Measurements from ENCODE around the gene DENND2A.
"Not testable (repeated sequence)": the region's sequence is repeated elsewhere in the genome, so short reads cannot be mapped to it uniquely, and the experiment has no call there.

The DENND2A gene

GRCh38 chr7:140506788-140507464, 133.7 kb downstream of the DENND2A start:
- H3K36me3 ChIP-seq: no peaks in the 10 kb centered on the region
- H3K27me3 ChIP-seq: peaks cover 4% of the 10 kb centered on the region
- no peaks in the 10 kb centered on the region for H3K4me1 ChIP-seq (ENCODE audit: control insufficient read depth in 1 of 2, insufficient read depth in 1 of 2, low read depth in 1 of 2, low read length in 1 of 2)
- TF ChIP-seq, protein P1, sequence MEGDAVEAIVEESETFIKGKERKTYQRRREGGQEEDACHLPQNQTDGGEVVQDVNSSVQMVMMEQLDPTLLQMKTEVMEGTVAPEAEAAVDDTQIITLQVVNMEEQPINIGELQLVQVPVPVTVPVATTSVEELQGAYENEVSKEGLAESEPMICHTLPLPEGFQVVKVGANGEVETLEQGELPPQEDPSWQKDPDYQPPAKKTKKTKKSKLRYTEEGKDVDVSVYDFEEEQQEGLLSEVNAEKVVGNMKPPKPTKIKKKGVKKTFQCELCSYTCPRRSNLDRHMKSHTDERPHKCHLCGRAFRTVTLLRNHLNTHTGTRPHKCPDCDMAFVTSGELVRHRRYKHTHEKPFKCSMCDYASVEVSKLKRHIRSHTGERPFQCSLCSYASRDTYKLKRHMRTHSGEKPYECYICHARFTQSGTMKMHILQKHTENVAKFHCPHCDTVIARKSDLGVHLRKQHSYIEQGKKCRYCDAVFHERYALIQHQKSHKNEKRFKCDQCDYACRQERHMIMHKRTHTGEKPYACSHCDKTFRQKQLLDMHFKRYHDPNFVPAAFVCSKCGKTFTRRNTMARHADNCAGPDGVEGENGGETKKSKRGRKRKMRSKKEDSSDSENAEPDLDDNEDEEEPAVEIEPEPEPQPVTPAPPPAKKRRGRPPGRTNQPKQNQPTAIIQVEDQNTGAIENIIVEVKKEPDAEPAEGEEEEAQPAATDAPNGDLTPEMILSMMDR (IDR thresholded peaks at IDR 0.05): no peak
- H3K4me3 ChIP-seq (ENCODE audit: low read depth in 1 of 2, low read length in 1 of 2): no peak overlapping the region
- H3K9me3 ChIP-seq: no peaks in the 10 kb centered on the region
- H3K27ac ChIP-seq: no peak overlapping the region

DNA sequence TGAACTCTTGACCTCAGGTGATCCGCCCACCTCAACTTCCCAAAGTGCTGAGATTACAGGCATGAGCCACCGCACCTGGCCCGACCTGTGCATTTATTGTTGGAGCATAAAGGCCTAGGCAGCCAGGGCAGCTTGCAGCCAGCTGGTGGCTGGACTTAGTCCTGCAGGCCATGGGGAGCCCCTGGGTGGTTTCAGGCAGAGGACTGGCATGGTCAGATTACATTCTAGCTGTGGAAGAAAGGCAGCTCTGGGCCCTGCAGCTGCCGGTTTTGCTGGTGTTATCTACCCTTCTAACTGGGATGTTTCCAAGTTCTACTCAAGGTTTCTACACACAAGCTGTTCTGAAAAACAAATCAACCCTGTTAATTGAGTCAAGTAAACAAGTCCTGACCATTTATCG, 138.6 kb downstream of the DENND2A start:
- TF ChIP-seq, protein P1 (IDR thresholded peaks at IDR 0.05): no peak
- Histone ChIP-seq H3K27me3 (no peaks in the 10 kb centered on the region), H3K4me1 (ENCODE audit: control insufficient read depth in 1 of 2, insufficient read depth in 1 of 2, low read depth in 1 of 2, low read length in 1 of 2) (no peaks in the 10 kb centered on the region), H3K27ac (no peak overlapping the region), H3K36me3 (no peaks in the 10 kb centered on the region), H3K9me3 (no peaks in the 10 kb centered on the region), H3K4me3 (ENCODE audit: low read depth in 1 of 2, low read length in 1 of 2) (no peak overlapping the region)

- H3K9me3 ChIP-seq; H3K36me3 ChIP-seq; H3K4me3 ChIP-seq (ENCODE audit: low read depth in 1 of 2, low read length in 1 of 2): not testable (repeated sequence)
Measured at GRCh38 chr7:140497807-140498206, 142.8 kb downstream of the DENND2A start.

DNA sequence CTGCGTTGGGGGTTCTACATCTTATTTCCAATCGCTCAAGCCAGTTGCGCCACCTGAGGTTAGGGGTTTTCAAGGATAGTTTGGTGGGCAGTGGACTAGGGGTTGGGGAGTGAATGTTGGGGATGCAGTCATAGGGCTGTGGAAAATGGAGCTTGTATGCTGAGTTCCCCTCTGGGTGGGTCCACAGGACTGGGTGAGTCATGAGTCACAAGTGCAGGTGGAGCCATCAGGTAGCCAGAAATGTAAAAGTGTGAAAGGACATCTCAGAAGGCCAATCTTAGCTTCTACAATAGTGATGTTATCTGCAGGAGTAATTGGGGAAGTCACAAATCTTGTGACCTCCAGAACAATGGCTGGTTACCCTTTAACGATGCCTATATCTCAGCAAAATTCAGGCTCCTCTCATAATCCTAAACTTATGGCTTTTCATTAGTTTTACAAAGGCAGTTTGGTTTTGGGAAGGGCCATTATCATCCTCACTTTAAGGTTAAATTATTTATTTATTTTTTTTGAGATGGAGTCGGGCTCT, 143.3 kb downstream of the DENND2A start:
- Histone ChIP-seq H3K27ac (no peak overlapping the region), H3K4me3 (ENCODE audit: low read depth in 1 of 2, low read length in 1 of 2) (no peak overlapping the region), H3K4me1 (ENCODE audit: control insufficient read depth in 1 of 2, insufficient read depth in 1 of 2, low read depth in 1 of 2, low read length in 1 of 2) (no peaks in the 10 kb centered on the region), H3K27me3 (no peaks in the 10 kb centered on the region), H3K36me3 (no peaks in the 10 kb centered on the region), H3K9me3 (no peaks in the 10 kb centered on the region)
- TF ChIP-seq, protein P1 (IDR thresholded peaks at IDR 0.05): no peak

More at GRCh38 chr7:140497807-140498206, 142.8 kb downstream of the DENND2A start:
- H3K27me3 ChIP-seq; H3K27ac ChIP-seq; H3K4me1 ChIP-seq (ENCODE audit: control insufficient read depth in 1 of 2, insufficient read depth in 1 of 2, low read depth in 1 of 2, low read length in 1 of 2): not testable (repeated sequence)

DNA sequence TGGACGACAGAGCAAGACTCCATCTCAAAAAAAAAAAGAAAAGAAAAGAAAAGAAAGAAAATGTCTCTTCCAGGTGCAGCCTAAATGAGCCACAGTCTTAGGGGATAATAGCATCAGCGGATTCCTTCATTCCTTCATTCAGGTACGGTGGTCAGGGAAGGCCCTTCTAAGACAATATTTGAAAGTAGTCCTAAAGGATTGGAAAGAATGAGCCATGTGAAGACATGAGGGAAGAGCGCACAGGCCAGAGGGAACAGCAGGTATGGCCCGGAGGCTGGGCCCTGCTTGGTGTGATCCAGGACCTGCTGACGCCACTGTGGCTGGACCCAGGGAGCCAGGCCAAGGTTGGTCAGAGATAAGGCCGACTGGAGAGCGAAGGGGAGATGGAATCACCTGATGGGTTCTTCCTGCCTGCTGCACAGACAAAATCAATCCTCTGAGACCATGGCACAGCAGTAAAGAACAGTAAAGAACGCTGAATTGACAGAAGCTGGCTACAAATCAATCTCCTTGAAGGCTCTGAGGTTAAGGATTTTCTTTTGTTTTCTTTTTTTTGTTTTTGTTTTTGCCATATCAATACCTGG, 145.0 kb downstream of the DENND2A start:
- Histone ChIP-seq H3K9me3 (no peaks in the 10 kb centered on the region), H3K27me3 (no peaks in the 10 kb centered on the region), H3K36me3 (no peaks in the 10 kb centered on the region), H3K27ac (no peak overlapping the region), H3K4me1 (ENCODE audit: control insufficient read depth in 1 of 2, insufficient read depth in 1 of 2, low read depth in 1 of 2, low read length in 1 of 2) (no peaks in the 10 kb centered on the region), H3K4me3 (ENCODE audit: low read depth in 1 of 2, low read length in 1 of 2) (no peak overlapping the region)
- TF ChIP-seq, protein P1 (IDR thresholded peaks at IDR 0.05): no peak

- Histone ChIP-seq H3K27ac (no peak overlapping the region), H3K36me3 (no peaks in the 10 kb centered on the region), H3K4me3 (ENCODE audit: low read depth in 1 of 2, low read length in 1 of 2) (no peak overlapping the region), H3K4me1 (ENCODE audit: control insufficient read depth in 1 of 2, insufficient read depth in 1 of 2, low read depth in 1 of 2, low read length in 1 of 2) (no peaks in the 10 kb centered on the region), H3K9me3 (no peaks in the 10 kb centered on the region), H3K27me3 (no peaks in the 10 kb centered on the region)
- TF ChIP-seq, protein P1 (IDR thresholded peaks at IDR 0.05): no peak
Measured at GRCh38 chr7:140494867-140495266, 145.7 kb downstream of the DENND2A start.
